ENCODE results near the gene TARBP2.

The TARBP2 gene, protein sequence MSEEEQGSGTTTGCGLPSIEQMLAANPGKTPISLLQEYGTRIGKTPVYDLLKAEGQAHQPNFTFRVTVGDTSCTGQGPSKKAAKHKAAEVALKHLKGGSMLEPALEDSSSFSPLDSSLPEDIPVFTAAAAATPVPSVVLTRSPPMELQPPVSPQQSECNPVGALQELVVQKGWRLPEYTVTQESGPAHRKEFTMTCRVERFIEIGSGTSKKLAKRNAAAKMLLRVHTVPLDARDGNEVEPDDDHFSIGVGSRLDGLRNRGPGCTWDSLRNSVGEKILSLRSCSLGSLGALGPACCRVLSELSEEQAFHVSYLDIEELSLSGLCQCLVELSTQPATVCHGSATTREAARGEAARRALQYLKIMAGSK

DNA sequence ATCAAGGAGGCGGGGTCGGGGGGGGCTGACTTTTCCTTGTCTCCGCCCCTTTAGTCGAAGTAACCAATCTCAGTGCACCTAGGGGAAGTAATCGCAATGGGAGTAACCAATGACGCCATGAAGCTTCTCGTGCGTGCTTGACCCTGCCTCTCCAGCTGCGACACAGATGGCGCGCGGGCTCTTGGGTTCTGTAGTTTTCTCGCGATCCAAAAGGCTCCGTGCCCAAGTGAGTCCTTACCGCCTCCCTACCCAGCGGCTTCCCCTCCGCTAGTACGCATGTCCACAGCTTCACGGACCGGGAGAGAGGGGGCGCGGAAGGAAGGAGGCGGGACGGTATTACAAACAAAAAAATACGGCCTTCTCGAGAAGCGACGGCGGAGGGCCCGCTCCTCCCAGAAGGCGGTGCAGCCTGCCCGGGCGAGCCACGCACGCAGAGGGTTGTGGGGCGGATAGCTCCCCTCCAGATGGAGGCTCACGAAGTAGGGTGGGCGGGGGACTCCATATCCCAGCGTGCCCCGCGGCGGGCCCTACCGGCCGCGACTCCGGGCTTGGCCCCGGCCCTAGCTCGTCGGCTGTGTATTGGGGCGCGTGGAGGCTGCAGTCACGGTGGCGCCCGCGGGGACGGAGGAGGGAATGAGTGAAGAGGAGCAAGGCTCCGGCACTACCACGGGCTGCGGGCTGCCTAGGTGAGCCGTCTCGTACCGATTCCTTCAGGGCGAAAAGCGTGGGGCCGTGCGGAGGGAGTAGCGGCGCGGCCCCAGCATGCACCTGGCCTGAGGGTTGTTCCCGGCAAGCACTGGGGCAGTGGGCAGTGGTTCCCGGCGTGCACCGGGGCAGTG, at the start of gene TARBP2:
TSS of gene TARBP2 (plus strand) at position 508 of the 839 bp plus-strand sequence. CDS start at position 634, 126 bp downstream.
- DNase-seq = peak; percentile 96

DNA sequence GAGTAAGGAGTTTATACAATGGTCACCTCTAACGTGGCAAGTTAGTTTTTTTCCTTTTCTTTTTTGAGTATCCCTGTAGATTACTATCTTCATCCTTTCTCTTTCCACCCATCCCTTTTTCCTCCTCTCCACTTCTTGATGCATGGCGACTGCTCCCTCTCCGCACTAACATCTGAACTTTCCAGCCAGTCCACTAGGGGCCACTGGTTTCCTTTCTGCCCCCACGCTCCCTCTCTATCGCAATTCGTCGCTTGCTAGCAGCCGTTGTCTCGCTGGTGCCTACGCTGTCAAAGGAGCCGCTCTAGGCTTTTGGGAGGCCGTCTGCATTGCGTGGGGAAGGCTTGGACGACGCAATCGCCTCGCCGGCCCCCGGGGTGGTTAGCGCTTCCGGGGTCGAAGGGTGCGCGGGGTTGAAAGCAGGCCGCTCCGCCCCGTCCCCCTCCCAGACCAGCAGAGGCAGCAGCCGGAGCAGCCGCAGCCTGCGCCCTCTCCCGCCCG, 49.4 kb upstream of the TARBP2 start, which contains the start of gene PCBP2:
TSS of gene PCBP2 (plus strand) at position 442 of the 498 bp plus-strand sequence. CDS start 2,699 bp downstream, outside the sequence.
- DNase-seq = peak; percentile 97

DNA sequence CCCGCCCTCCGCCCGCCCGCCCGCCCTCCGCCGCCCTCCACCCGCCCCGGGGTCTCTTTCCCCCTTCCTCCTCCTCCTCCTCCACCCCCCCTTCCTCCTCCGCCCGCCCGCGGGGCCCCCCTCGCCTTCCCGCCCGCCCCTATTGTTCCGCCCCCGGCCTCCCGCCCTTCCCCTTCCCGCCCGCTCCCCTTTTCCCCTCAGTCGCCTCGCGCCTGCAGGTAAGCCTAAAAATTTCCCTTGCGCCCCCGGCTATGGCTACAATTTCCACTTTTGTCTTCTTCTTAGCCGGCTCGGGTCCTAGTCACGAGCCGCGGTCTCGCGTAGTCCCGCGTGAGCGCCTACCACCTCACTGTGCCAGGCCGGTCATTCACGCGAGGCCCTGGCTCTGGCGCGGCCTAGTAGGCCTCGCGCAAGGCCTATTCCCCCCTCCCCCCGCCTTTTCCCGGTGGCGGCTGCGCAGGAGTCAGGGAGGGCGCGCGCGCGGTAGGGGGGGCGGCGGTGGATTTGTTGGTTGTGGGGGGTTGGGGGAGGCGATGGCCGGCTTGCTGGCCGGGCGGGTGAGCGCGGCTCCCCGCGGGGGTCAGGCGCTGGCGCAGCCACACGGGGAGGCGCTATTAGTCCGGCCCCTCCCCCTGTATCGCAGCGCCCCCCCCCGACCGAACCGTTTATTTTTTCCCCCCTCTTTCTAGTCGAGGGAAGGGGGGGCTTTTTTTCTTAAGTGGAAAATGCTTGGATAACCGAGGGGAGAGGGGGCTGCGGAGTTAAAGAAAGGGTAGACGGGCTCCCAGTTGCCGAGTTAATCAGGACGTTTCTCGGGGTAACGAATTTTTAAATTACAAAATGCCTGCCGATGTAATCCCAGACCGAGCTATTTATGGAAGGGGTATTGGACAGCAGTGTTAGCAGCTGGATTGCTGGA, 48.7 kb upstream of the TARBP2 start:
- DNase-seq = peak; percentile 71

DNA sequence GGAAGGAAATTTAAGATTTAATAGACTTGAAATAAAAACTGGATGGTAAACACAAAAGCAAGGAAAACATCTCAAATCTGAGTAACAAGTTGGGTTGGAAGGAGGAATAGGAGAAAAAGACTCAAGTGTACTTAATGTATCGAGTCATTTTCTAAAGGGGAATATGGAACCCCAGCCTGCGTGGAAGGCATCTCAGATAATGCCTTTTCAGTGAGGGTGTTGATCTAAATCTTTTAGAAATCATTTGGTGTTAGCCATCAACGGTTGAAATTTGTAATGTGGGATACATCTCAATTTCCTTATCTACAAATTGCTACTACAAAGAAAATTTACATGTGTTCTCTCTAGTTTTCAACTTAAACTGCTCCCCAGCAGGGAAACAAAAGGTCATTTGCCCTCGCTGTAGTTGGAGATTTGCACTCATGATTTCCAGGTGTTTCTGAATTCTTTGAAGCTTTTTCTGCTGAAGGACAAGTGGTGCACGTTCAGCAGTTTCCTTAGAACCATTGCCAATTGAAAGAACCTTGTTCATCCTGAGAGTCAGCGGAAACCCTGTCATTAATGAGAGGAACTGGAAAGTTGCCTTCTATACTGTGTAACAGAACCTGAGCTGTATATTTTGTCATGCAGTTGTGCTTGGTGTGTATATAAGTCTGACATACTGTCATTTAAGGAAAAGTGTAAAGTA, 47.0 kb upstream of the TARBP2 start:
- DNase-seq = no peak

DNA sequence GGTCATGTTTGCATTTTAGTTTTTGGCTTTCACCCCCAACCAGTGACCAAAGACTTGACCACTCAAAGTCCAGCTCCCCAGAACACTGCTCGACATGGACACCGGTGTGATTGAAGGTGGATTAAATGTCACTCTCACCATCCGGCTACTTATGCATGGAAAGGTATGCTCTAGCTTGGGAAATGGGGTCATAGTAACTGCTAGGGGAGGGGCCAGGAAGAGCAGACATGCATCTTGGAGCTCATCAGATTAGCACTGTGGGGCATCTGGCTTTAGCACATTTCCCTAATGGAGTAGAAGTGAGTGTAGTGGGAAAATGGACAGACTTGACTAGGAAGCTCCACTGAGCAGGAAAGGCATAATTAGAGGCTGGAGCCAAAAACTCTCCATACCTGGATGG, 46.4 kb upstream of the TARBP2 start:
- no peak for DNase-seq

DNA sequence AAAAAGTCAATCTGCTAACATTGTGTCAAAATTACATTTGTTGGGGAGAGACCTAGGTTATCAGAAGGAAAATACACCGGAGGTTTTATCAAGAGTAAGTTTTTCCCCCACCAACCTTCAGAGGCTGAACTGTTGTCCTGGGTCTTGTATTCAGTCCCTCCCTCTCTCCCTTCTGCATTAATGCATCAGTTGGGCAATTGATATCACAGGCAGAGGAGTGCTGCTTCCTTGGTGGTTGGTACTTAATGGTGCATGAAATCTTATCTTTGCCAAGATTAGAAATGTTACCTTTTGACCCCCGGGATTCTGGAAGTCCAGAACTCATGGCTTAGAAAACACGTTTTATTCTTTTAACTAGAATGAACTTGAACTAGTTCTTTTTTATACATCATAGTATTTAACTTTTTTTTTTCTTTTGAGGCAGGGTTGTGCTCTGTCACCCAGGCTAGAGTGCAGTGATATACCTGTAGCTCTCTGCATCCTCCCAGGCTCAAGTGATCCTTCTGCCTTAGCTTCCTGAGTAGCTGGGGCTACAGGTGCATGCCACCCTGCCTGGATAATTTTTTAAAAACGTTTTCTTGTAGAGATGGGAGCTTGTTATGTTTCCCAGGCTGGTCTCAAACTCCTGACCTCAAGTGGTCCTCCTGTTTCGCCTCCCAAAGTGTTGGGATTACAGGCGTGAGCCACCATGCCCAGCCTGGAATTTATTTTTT, 44.3 kb upstream of the TARBP2 start:
- no peak for DNase-seq

DNA sequence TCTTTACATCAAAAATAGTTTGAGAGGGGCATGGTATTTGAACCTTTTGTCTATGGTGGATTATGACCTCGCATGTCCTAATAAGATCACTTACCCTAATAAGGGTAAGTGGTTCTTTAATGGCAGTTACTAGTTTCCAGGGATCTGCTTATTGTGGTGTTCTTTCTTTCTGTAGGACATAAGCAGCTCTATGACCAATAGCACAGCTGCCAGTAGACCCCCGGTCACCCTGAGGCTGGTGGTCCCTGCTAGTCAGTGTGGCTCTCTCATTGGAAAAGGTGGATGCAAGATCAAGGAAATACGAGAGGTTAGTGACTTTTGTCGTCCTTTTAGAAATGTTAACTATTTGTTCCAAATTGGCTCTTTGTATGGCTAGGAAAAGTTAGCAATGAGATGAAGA, 42.0 kb upstream of the TARBP2 start:
- no peak for DNase-seq

DNA sequence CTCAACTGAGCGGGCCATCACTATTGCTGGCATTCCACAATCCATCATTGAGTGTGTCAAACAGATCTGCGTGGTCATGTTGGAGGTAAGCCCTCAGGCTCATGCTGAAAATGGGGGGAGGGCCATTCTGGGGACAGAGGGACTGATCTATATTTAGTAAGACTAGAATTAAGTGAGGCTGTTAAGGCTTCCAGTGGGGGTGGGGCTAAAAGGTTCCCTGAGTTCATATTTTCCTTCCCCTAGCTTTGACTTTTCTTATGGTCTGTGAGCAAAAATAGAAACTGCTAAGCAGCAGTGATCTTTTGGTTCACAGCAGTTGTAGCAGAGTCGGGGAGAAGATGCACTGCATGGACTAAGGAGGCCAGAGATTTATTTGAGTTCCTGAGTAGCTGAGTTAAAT, 40.0 kb upstream of the TARBP2 start:
- DNase-seq = no peak

DNA sequence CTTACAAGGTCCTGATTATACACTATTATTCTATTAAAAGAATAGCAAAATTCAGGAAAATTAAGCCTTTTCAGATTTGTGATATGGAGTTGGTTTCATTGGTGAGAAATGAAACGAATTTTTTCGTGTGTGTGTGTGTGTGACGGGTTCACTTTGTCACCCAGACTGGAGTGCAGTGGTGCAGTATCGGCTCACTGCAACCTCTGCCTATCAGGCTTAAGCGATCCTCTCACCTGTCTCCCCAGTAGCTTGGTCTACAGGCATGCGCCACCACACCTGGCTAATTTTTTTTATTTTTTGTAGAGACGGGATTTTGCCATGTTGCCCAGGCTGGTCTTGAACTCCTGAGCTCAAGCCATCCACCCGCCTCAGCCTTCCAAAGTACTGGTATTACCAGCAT, 39.5 kb upstream of the TARBP2 start:
- DNase-seq = no peak

DNA sequence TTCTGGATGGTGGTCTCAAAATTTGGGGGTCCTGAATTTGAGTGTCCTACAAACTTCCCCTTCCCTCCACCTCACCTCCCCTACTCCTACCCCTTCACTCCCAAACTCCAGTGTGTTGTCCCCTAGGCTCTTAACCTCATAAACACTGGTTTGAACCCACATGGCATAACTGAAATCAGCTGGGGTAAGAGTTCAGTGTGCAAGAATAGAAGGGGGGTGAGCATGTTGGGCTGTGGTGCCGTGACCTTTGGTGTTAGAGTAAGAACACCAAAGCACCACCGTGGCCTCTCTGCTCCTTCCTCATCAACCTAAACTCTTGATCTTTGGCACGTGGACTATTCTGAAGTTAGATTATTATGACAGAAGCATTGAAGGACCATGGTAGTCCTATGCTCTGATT, 38.1 kb upstream of the TARBP2 start:
- no peak for DNase-seq

DNA sequence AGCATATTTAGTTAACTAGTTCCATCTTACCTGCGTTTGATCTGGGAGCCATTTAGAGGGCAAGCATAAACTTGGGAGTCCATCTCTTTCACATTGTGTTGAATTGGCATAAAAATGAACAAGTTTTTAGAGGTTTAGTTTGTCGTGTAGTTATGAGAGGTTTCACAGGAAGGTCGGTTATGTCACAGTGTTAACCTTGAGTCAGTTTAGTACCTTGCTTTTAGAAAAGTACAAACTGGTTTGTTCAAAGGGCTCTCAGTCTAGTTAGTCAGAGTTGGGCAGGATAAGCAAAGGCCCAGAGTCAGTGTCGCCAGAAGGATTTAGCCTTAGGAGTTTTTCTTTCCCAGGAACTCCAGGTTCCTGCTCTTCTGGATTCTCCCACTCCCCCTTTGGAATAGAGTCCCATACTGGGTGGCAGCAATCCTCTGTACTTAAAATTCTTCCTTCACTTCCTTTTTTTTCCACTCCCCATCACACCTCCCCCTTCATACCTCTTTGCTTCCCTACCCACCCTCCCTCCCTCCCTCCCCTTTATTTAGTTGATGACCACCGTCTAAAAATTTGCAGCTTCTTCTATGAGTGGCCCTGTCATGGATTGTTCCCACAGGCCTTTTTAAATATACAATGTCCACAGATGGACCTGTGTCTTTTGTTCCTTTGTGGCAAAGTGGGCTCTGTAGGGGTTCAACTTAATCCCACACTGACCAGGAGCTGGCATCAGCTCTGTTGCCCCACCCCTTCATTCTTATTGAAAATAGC, 37.1 kb upstream of the TARBP2 start:
- DNase-seq = no peak

DNA sequence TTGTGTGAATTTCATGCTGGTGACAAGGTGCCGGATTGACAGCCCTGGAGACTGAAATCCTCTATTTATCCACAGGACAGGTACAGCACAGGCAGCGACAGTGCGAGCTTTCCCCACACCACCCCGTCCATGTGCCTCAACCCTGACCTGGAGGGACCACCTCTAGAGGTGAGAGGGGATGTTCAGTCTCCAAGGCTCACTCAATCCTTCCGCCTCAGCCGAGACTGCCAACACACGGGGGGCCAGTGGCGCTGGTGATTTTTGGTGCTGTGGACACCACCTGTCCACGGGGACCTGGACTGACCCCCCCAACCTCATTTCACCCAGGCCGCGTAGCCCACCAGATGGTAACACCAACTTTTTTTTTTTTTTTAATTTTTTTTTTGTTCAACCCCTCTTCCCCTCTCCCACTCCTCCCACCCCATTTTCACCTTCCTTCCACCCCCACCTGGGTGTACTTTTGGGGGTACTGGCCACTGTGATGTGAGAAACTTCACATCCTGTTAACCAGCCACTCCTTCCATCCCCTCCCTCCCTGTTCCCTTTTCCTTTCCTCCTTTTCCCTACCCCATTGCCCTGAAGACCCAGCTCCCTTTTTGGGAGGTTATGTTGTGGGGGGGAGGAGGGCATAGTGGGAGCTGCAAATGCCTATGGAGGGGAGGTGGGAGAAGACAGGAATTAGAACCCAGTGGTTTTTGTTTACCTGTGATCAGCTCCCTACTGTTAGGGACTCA, 36.2 kb upstream of the TARBP2 start:
- DNase-seq = no peak

DNA sequence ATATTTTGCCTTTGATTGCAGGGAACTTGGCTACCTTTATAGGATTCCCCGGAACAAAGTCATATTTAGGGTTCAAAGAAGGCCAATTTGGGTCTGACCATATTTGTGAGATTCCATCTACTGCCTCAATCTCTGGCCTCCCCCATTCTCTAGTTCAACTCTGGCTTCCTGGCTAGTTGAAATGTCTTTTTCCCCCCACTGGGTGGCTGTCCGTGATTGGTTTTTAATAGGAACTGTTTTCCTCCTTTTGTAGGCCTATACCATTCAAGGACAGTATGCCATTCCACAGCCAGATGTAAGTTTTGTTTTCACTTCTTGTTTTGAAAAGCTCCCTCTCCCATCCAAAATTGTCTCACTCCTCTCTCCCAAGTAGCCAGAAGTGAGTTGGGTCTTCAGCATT, 35.4 kb upstream of the TARBP2 start:
- DNase-seq = no peak

DNA sequence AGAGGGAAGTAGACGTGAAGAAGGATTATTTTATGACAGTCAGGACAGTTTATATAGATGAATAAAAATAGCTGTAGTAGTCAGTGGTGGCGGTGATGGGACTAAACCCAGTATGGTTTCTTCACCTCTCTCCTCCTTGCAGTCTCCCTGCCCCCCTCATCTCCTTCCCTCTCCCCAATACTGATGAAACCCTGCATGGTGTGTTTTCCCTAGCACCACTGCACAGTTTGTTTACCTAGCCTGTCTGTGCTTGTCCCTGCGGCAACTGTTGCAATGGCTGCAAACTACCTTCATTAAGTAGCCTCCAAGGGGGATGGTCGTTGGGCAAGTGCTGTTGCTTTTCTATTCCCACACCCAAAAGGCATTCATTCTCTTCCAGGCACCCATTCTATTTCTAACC, 34.4 kb upstream of the TARBP2 start:
- DNase-seq = no peak

DNA sequence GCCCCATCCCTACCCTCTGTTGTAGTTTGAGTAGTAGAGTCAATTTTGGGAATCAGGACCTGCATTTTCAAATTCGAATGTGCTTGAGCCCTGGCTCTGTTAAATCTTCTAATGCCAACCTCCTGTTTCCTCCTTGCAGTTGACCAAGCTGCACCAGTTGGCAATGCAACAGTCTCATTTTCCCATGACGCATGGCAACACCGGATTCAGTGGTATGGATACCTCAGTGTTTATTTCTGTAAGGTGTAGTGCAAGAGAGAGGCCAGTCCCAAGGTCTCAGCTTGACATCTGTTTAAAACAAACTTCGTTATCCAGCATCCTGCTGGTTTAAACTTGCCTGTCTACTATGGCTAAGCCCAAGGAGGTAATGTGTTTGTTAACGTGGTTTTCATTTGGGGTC, 34.0 kb upstream of the TARBP2 start:
- DNase-seq = no peak

DNA sequence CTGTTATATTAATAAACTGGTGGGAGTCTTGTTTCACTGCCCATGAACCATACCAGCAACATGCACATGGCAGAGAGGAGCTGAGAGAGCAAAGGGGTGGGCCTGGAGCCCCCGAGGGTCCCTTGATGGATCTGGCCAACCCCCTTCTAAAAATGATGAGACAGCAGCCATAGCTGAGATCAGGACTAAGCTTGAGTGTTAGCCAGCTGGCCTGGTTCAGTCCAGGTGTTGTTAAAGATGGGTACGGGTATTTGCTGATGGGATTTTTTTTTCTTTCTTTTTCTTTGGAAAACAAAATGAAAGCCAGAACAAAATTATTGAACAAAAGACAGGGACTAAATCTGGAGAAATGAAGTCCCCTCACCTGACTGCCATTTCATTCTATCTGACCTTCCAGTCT, 33.2 kb upstream of the TARBP2 start:
- no peak for DNase-seq

DNA sequence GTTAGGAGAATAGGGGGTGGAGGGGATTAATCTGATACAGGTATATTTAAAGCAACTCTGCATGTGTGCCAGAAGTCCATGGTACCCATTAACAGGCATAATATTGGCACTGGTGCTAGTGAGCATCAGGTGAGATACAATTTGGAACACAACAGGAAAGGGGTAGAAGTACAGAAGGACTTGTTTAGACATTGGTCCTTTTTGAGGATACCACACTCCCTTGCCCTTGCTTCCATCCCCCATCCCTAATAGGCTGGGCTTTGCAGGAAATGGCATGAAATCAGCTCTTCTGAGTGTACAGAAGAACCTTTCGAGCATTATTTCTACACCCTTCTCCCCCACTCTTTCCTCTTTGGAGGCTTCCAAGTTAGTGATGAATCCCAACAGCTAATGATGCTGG, 32.8 kb upstream of the TARBP2 start:
- DNase-seq = no peak

DNA sequence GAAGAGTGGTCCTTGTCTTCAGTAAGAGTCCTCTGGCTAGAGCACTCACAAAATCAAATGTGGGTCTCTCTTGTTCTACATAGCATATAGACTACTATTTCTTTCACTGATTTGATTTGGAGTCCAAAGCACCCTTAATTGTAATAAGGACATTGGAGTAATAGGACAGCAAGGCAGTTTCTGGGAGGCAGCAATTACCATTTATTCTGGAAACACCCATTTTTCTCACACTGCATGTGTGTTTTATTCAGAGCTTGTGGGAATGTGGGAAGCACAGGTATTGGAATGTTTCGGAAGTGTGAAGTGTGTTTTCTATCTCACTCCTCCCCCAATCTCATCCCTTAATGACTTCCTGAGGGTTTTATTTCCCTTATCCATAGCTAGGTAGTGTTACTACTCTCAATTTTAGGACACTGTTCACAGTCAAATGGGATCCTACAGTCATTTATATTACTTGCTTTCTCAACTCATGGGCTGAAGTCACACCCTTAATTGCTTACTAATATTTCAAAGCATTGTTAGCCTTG, 29.0 kb upstream of the TARBP2 start:
- no peak for DNase-seq

DNA sequence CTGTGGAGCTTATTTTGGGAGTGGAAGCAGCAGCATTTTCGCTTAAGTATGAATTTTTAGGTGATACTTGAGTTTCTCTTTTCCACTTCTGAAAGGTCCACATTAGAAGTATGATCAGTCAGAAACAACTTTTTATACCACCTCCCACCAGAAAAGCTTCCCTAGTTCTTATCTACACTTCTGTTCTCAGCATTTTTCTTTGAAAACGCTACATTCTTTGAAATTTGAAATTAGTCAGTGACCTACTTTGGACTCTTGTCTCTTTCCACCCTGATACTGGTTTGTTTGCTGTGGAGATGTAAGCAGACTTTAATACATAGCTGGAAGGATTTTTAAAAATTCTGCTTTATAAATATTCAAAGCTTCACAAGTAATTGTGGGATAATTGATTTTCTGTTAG, 27.0 kb upstream of the TARBP2 start:
- DNase-seq = no peak

DNA sequence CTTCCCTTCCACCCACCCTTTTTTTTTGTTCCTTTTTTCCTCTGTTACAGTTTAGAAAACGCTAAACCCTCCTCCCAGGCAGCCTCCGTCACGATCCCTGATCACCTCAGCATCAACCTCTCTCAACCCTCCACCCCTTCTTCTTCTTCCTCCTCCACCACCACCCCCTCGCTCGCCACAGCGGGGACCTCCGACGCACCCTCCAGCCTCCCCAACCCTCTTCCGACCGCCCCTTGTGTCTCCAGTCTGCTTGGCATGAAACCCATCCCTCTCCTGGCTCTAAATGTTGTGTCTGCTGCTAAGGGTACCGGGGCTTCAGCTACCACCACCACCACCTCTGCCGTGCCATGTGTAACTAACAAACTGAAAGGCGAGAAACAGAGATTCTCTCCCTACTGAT, 26.3 kb upstream of the TARBP2 start:
- no peak for DNase-seq

Data from activated CD4-positive, alpha-beta T cell treated with anti-CD3 and anti-CD28 coated beads for 1 hour (primary cell).